ENCODE data around the gene SOX13.

Gene SOX13

DNA sequence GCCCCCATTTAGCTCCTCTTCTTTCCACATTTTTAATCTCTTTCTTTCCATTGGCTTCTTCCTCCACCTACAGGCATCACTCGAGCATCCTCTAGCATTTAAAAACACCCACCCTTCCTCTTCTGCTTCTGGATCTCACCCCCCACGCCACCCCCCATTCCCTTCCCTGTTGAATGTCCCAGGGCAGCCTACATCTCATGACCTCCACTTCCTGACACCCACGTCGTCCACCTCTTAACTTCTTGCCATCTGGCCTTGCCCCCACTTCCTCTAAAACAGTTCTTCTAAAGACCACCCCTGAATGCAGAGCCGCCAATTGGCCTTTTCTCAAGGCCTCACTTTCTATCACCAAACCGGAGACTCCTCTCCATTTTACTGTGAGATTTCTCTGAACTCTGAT is 85.0 kb downstream of the SOX13 start:
- Histone ChIP-seq H3K27me3 (ENCODE audit: low read depth) (no peaks in the 10 kb centered on the region), H3K9me3 (no peaks in the 10 kb centered on the region), H3K36me3 (replicated peaks) (no peaks in the 10 kb centered on the region), H3K4me3 (no peak overlapping the region), H3K4me1 (no peaks in the 10 kb centered on the region)
- in situ Hi-C loops (cut with MboI; ENCODE audit: low sequenced_read_pairs): loop anchor here (5.0 to 25.0 kb wide), 2 partner anchors 204 to 354 kb away; partner anchors contain the start of gene MDM4
- DNase-seq (ENCODE audit: low spot score in 2 of 2): no peak

GRCh38 chr1:204161609-204162493 is 88.9 kb downstream of the SOX13 start:
- no peak overlapping the region for H3K4me3 ChIP-seq
- in situ Hi-C loops (cut with MboI; ENCODE audit: low sequenced_read_pairs): loop anchor here (25.0 kb wide), 1 partner anchor 350 kb away; the partner anchor contains the start of gene MDM4
- no peak for DNase-seq (ENCODE audit: low spot score in 2 of 2)
- no peaks in the 10 kb centered on the region for H3K27me3 ChIP-seq (ENCODE audit: low read depth)
- no peaks in the 10 kb centered on the region for H3K36me3 ChIP-seq (replicated peaks)
- H3K9me3 ChIP-seq: no peaks in the 10 kb centered on the region
- H3K4me1 ChIP-seq: no peaks in the 10 kb centered on the region

- Histone ChIP-seq H3K4me3 (no peak overlapping the region), H3K27me3 (ENCODE audit: low read depth) (no peaks in the 10 kb centered on the region), H3K36me3 (replicated peaks) (no peaks in the 10 kb centered on the region), H3K4me1 (no peaks in the 10 kb centered on the region), H3K9me3 (no peaks in the 10 kb centered on the region)
- DNase-seq (ENCODE audit: low spot score in 2 of 2): peak; percentile 50 to 87
- in situ Hi-C loops (cut with MboI; ENCODE audit: low sequenced_read_pairs): loop anchor here (25.0 kb wide), 1 partner anchor 350 kb away; the partner anchor contains the start of gene MDM4
These were observed 89.7 kb downstream of the SOX13 start for GRCh38 chr1:204162494-204163074.

- no peaks in the 10 kb centered on the region for H3K36me3 ChIP-seq (replicated peaks)
- DNase-seq (ENCODE audit: low spot score in 2 of 2): no peak
- no peak within 1 kb of the TSS for H3K4me3 ChIP-seq
- H3K9me3 ChIP-seq: peaks cover 19% of the 10 kb centered on the region
- in situ Hi-C loops (cut with MboI; ENCODE audit: low sequenced_read_pairs): loop anchor here (25.0 kb wide), 1 partner anchor 346 kb away; the partner anchor contains the start of gene MDM4
- no peaks in the 10 kb centered on the region for H3K27me3 ChIP-seq (ENCODE audit: low read depth)
- no peaks in the 10 kb centered on the region for H3K4me1 ChIP-seq
These were observed 93.3 kb downstream of the SOX13 start, which contains the start of gene REN for GRCh38 chr1:204166219-204166618. Gene REN (minus strand): TSS chr1:204166337. CDS start chr1:204166293, 44 bp downstream.

GRCh38 chr1:204167730-204168129 is 94.8 kb downstream of the SOX13 start:
- Histone ChIP-seq H3K4me3 (no peak overlapping the region), H3K9me3 (peaks cover 19% of the 10 kb centered on the region), H3K36me3 (replicated peaks) (no peaks in the 10 kb centered on the region), H3K27me3 (ENCODE audit: low read depth) (no peaks in the 10 kb centered on the region), H3K4me1 (no peaks in the 10 kb centered on the region)
- no peak for DNase-seq (ENCODE audit: low spot score in 2 of 2)
- in situ Hi-C loops (cut with MboI; ENCODE audit: low sequenced_read_pairs): loop anchor here (25.0 kb wide), 1 partner anchor 345 kb away; the partner anchor contains the start of gene MDM4

- no peaks in the 10 kb centered on the region for H3K36me3 ChIP-seq (replicated peaks)
- H3K4me1 ChIP-seq: no peaks in the 10 kb centered on the region
- no peak for DNase-seq (ENCODE audit: low spot score in 2 of 2)
- no peaks in the 10 kb centered on the region for H3K27me3 ChIP-seq (ENCODE audit: low read depth)
- in situ Hi-C loops (cut with MboI; ENCODE audit: low sequenced_read_pairs): loop anchor here (25.0 kb wide), 1 partner anchor 342 kb away; the partner anchor contains the start of gene MDM4
- H3K4me3 ChIP-seq: no peak overlapping the region
- H3K9me3 ChIP-seq: peaks cover 19% of the 10 kb centered on the region
These were observed 96.9 kb downstream of the SOX13 start for GRCh38 chr1:204169858-204170257.

DNA sequence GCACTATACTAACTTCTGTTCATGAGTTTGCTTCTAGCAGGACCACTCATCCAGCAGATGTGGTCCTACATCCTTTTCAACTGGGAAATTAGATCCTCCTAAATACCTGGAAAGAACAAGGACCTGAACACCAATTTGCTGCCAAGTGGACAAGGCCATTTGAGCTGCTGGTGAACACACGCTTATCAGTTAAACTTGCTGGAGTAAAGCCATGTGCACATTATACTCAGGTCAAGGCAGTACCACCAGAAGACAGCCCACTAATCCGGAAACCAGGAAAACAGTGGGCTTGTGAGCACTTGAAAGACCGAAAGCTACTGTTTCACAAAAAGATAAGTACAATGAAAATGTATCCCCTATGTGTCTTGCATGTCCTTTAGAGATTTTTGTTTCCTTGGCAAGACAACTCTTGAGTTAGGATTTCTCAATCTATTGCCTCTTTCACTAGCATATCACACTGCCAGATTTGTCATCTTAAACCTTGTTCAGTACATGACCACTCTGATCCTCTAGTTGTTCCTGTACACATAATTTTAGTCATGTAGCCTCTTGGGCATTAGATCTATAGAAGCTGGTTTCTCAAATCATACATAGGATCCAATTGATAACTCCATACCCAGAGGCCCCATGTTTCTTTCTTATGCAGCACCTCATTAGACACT is 97.7 kb downstream of the SOX13 start:
- no peak for DNase-seq (ENCODE audit: low spot score in 2 of 2)
- Histone ChIP-seq H3K27me3 (ENCODE audit: low read depth) (peaks cover 5% of the 10 kb centered on the region; the same call in 1 of the 2 replicates), H3K4me1 (no peaks in the 10 kb centered on the region), H3K4me3 (no peak overlapping the region), H3K36me3 (replicated peaks) (no peaks in the 10 kb centered on the region), H3K9me3 (peaks cover 19% of the 10 kb centered on the region)
- in situ Hi-C loops (cut with MboI; ENCODE audit: low sequenced_read_pairs): loop anchor here (25.0 kb wide), 1 partner anchor 342 kb away; the partner anchor contains the start of gene MDM4

DNA sequence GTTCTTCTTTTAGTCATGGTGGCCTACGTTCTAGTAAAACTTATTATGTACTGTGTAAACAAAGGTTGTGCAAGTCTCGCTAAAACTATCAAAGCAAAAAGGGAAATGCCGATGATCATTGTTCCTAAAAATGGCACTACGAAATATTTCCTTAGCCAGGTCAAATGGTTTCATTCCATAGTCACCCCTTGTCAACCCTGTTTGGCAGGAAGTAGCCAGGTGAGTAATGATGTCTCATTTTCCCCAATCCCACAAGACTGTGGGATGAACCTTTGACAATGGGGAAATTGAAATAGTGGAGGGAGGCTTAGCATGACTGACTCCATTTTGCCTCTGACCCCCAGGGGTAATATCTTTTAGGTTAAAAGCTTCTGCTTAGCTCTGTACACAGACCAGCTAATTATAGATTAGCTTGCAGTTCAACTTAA is 98.8 kb downstream of the SOX13 start:
- H3K9me3 ChIP-seq: peaks cover 19% of the 10 kb centered on the region
- peaks cover 16% of the 10 kb centered on the region for H3K27me3 ChIP-seq (ENCODE audit: low read depth)
- no peak for DNase-seq (ENCODE audit: low spot score in 2 of 2)
- no peaks in the 10 kb centered on the region for H3K4me1 ChIP-seq
- no peaks in the 10 kb centered on the region for H3K36me3 ChIP-seq (replicated peaks)
- in situ Hi-C loops (cut with MboI; ENCODE audit: low sequenced_read_pairs): loop anchor here (25.0 kb wide), 1 partner anchor 341 kb away; the partner anchor contains the start of gene MDM4
- H3K4me3 ChIP-seq: no peak overlapping the region

GRCh38 chr1:204172404-204173029 is 99.6 kb downstream of the SOX13 start:
- no peak for DNase-seq (ENCODE audit: low spot score in 2 of 2)
- Histone ChIP-seq H3K4me1 (no peaks in the 10 kb centered on the region), H3K27me3 (ENCODE audit: low read depth) (peaks cover 16% of the 10 kb centered on the region), H3K36me3 (replicated peaks) (no peaks in the 10 kb centered on the region), H3K9me3 (peaks cover 19% of the 10 kb centered on the region), H3K4me3 (no peak overlapping the region)
- in situ Hi-C loops (cut with MboI; ENCODE audit: low sequenced_read_pairs): loop anchor here (25.0 kb wide), 1 partner anchor 340 kb away; the partner anchor contains the start of gene MDM4

DNA sequence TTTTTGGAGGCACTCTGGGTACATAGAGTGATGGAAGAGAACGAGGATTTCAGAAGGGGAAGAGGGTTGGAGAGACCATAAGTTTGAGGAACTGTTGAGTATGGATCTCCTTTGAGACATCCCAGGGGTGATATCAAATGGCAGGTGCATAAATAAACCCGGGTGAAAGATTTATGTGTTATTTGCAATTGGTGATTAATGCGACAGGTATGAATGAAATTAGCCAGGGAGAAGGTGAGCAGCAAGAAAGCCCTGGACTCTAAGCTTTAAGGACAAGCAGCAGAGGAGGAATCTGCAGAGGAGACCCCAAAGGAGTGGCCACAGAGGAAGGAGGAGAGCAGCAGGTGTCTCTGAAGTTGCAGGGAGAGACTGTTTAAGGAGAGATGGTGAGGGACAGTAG is 102.0 kb downstream of the SOX13 start:
- no peaks in the 10 kb centered on the region for H3K36me3 ChIP-seq (replicated peaks)

DNA sequence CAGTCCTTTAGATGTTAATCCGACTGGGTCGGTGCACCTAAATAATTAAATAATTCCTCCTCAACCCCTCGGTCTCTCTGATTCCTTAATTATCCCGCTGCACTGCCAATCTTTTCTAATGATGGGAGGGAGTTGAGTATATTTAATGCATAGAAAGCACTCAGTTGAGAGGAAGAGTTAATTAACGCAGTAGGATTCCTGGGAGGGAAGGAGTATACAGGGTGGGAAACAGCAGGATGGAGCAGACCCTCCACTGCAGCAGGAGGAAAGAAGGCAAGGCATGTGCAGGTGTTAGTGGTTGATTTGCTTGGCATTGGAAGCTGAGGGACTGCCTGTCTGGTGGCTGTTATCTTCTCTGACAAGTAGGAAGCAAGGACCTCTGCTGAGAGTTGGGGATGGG is 103.1 kb downstream of the SOX13 start:
- in situ Hi-C loops (cut with MboI; ENCODE audit: low sequenced_read_pairs): no loop called here
- no peak overlapping the region for H3K4me3 ChIP-seq
- no peak for DNase-seq (ENCODE audit: low spot score in 2 of 2)
- no peaks in the 10 kb centered on the region for H3K36me3 ChIP-seq (replicated peaks)
- peaks cover 26% of the 10 kb centered on the region for H3K27me3 ChIP-seq (ENCODE audit: low read depth)
- no peaks in the 10 kb centered on the region for H3K4me1 ChIP-seq
- no peaks in the 10 kb centered on the region for H3K9me3 ChIP-seq

More for the DNA sequence above, 102.0 kb downstream of the SOX13 start:
- DNase-seq (ENCODE audit: low spot score in 2 of 2): no peak
- H3K27me3 ChIP-seq (ENCODE audit: low read depth): peaks cover 26% of the 10 kb centered on the region
- H3K9me3 ChIP-seq: 0 out of 2 replicates have a peak, but pooled peaks cover 7% of the 10 kb centered on the region
- in situ Hi-C loops (cut with MboI; ENCODE audit: low sequenced_read_pairs): loop anchor here (25.0 kb wide), 1 partner anchor 337 kb away; the partner anchor contains the start of gene MDM4
- H3K4me1 ChIP-seq: no peaks in the 10 kb centered on the region
- no peak overlapping the region for H3K4me3 ChIP-seq

GRCh38 chr1:204177133-204177532 is 104.2 kb downstream of the SOX13 start:
- Histone ChIP-seq H3K4me3 (no peak overlapping the region), H3K4me1 (no peaks in the 10 kb centered on the region), H3K27me3 (ENCODE audit: low read depth) (peaks cover 26% of the 10 kb centered on the region), H3K9me3 (no peaks in the 10 kb centered on the region), H3K36me3 (replicated peaks) (no peaks in the 10 kb centered on the region)
- in situ Hi-C loops (cut with MboI; ENCODE audit: low sequenced_read_pairs): no loop called here
- DNase-seq (ENCODE audit: low spot score in 2 of 2): no peak

Data from HAP-1 (cell line).